Measurements from ENCODE around the gene FAM50B.

Gene FAM50B

DNA sequence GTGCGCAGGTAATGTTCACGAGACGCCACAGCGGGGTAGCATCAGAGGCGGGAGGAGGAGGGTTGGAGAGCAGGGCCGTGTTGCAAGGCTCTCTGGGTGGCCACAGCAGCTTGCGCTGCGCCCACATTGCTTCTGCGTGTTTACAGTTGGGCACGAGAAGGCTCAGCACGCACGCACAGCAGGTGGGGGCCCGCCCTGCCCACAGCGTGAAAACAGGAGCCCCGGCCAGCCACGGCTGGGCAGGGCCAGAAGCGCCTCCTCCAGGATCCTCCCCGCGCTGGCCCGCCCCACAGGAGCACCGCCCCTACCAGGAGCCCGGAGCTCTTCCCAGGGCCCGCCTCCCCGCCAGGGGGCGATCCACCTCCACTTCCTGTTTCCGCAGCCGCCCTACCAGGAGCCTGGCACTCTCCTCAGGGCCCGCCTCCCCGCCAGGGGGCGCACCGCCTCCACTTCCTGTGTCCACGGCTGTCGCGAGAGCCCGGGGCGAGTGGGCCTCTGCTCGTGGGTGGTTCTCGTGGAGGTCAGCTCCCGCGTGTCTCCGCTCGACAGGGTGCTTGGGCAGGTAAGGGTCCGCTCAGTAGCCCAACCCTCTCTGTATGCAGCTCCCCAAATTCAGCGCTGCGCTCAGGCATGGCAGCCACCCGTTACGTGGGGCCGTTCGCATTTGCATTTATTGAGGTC is at the start of gene FAM50B:
TSS of gene FAM50B (plus strand) at position 449 of the 681 bp plus-strand sequence. CDS start 439 bp downstream, outside the sequence.
- DNase-seq = no peak

DNA sequence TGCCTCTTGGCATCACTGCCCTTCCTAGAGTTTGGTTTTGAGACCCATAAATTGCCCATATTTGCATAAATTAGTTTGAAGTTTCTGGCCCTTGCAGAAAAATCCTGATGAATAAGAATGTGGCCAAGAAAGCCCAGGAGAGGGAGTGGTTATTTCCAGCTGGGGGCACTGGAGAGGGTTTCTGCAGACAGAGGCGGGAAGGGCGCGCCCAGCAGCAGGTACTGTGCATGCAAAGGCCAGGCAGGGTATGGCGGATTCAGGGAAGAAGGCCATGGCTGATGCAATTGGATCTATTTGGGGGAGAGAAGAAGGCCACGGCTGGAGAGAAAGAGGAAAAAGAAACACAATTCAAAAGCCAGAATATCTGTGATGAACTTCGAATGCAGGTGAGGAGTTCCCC is 49.5 kb upstream of the FAM50B start:
- no peak for DNase-seq

GRCh38 chr6:3800850-3801591 is 48.2 kb upstream of the FAM50B start:
- no peak for DNase-seq

DNA sequence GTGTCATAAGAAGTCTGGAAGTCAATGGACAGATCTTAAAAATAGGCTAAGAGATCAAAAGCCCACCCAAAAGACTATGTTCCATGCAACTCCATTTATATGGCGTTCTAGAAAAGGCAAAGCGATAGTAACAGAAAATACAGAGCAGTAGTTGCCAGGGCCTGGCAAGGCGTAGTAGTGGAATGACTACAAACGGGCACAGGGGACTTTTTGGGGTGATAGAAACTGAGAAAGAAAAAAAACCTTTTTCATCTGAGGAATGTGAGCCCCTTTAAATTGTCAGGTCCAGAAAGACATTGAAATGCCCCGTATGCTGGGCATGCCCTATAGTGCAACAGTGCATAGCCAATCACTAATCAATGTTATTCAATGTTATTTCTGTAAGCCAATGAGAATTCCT is 47.2 kb upstream of the FAM50B start:
- DNase-seq = no peak

DNA sequence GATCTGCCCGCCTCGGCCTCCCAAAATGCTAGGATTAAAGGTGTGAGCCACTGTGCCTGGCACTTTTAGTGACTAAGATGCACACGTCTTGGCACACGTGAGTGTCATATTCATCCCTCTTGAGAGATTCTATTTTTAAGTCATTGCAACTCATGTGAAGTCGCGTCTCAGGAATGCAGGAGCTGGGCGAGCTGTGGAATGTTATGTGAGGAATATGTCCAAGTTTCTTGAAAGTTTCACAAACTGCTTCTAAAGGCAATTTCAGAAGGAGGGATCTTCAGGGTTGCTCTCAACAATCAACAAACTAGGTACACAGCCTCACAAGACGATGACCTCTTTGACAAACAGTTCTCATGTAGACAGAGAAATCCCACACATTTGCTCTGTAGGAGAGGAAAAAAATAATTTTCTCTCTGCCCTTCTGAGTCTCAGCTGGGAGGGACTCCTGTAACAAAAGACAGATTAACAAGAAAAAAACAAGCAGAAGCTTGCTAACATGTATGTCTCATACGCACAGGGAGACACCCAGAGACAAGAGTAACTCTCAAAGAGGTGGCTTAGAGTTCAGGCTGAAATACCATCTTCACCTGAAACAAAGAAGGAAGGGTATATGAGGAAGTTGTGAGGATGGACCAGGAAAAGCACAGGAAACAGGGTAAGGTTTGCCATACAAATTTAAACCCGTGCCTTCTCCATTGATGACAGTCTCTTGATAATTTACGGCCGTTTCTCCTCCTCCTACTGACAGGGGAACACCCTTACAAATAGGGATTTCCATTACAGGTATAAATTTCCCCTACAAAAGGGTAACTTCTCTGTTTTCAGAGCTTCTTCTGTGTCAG is 45.3 kb upstream of the FAM50B start:
- no peak for DNase-seq

DNA sequence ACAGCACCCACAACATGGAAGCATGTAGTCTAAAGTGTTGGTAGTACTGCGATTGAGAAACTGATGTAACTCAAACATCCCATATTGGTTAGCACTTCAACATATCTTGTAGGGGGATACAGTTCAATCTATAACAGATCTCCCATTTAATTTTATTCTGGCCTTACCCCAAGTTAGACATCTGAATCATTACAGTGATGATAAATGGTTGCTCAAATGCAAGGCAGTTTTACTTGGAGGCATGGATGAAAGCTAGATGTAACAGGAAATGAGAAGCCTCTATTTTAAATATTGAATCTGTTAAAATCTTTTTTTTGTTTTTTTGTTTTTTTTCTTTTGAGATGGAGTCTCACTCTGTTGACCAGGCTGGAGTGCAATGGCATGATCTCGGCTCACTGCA is 44.2 kb upstream of the FAM50B start:
- no peak for DNase-seq

- no peak for DNase-seq
Observed at GRCh38 chr6:3805448-3806123, 43.6 kb upstream of the FAM50B start.

DNA sequence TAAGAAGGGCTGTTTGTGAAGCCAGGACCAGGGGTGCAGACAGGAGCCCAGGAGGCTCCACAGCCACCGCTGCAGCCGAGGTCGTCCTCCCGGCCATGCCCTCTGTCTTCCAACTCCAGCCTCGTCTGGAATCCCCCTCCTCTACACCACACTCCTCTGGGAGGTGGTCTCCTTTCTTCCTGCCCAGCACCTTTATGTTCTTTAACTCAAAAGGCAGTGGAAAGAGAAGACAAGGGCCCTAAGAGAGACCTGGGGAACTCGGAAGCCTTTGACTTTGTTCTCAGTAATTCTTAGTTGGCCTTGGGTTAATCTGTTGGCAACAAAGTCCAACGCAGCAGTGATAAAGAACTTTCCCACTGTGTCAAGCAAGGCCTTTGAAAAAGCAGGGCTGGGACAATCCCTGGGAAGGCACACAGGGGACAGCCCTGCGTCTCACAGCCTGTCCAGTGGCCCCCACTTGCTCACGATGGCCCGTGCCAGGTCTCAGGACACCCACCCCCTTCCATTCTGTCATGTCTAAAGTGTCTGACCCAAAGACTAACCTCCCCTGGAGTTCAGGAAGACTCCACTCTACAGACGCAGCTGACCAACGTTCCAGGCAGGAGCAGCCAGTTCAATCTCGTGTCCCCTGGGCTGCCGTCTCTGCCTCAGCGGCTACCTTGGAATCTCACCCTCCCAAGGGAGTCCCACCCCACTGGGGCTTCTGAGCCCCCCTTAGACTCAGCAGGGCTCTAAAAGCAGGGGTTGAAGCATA is 42.8 kb upstream of the FAM50B start:
- no peak for DNase-seq

- no peak for DNase-seq
Observed at GRCh38 chr6:3808199-3808598, 41.0 kb upstream of the FAM50B start.

DNA sequence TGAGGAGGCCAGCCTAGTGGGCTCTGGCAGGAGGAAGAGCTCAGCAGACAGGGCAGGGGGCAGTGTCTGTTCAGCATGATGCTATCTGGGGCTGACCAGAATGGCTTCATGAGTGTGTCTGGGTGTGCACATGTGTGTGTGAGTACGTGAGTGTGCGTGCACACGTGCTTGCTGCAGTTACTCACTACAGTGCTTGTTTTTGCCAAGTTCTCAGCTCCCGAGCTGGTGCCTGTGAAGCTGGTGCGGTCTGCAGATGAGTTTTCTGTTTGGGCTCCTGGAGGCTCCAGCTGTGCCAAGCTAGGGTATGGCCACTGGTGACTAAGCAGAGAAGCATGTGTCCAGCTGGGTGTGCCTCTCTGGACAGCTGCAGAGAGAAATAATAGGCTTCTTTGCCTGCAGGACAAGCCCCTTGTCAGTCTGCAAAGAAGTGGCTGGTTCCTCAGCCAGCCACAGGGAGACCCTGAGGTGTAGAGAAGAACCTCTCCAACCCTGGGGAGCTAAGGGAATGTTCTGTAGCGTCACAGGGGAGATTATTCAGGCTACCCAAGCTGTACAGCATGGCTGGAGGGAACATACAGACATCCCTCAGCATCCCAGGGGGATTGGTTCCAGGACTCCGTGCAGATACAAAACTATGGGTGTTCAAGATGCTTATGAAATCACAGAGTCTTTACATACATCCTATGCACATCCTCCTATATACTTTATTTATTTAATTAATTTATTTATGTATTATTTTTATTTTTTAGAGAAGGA is 40.2 kb upstream of the FAM50B start:
- no peak for DNase-seq

DNA sequence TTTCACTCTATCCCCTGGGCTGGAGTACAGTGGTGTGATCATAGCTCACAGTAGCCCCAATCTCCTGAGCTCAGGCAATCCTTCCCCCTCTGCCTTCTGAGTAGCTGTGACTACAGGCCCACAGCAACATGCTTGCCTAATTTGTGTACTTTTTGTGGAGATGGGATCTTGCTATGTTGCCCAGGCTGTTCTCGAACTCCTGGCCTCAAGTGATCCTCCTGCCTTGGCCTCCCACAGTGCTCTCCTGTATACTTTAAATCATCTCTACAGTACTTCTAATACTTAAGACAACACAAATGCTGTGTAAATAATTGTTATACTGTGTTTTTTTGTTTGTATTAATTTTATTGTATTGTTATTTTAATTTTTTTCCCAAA is 39.7 kb upstream of the FAM50B start:
- no peak for DNase-seq

DNA sequence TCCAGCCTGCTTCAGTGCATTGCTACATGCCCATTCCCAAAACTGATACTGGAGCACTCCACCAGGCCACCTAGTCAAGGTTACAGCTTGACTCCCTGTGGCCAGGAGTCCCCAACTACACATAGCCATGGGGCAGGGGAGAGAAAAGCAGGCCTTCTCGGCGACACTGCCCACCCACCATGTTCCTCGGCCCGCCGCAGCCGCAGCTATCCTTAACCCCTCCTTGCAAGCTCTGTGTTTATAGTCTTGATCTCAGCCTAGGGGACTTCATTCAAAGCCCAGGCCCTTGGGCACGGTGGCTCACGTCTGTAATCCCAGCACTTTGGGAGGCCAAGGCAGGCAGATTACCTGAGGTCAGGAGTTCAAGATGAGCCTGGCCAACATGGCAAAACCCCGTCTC is 39.2 kb upstream of the FAM50B start:
- no peak for DNase-seq

DNA sequence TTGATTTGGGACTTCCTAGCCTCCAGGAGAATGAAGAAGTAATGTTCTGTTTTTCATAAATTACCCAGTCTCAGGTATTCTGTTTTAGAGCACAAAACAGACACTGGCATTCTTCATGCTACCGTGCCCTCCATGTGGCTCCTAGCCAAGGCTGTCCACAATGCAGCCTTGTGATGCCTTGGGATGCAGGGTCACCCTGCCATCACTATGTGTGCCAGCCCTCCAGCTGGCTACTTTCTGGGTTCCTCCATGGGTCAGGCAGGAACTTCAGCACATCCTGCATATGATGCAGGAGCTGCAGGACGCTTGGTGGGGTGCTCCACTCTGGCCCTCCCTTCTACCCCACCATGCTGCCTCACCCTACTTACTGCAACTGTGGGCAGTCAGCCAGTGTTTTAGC is 38.0 kb upstream of the FAM50B start:
- DNase-seq = no peak

DNA sequence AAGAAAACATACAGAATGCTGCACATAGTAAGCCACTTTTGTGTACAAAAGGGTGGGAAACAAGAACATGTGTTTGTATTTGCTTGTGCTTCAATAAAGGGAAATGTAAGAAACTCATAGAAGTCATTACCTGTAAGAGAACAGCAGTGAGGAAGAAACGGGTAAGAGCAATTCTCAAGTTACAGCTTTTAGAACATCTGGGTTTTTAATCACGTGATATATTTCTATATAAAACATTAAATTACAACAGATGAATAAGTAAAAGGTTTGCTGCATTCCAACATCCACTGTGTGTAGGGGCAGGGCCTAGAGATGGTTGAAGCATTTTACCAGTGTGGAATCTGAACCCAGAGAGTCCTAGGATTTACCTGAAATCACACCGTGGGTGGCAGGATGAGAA is 36.6 kb upstream of the FAM50B start:
- DNase-seq = no peak

- no peak for DNase-seq
Observed at GRCh38 chr6:3813150-3813780, 35.9 kb upstream of the FAM50B start.

DNA sequence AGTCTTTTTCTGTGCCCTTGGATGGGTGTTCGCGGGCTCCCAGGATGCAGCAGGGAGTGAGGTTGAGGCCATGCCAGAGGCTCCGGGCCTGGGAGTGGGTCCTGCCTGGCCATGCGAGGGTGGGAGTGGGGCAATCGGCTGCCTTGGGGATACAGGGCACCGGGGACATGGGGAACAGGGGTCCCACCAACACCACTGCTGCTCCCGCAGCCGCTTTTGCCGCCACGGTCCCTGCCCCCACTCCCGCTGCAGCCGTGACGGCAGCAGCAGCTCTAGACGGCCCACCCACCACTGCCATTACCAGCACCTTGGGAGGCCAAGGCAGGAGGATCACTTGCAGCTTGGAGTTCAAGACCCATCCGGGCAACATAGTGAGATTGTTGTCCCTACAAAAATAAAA is 35.3 kb upstream of the FAM50B start:
- no peak for DNase-seq

GRCh38 chr6:3814539-3814938 is 34.6 kb upstream of the FAM50B start:
- DNase-seq = no peak

GRCh38 chr6:3816251-3816650 is 32.9 kb upstream of the FAM50B start:
- DNase-seq = no peak

DNA sequence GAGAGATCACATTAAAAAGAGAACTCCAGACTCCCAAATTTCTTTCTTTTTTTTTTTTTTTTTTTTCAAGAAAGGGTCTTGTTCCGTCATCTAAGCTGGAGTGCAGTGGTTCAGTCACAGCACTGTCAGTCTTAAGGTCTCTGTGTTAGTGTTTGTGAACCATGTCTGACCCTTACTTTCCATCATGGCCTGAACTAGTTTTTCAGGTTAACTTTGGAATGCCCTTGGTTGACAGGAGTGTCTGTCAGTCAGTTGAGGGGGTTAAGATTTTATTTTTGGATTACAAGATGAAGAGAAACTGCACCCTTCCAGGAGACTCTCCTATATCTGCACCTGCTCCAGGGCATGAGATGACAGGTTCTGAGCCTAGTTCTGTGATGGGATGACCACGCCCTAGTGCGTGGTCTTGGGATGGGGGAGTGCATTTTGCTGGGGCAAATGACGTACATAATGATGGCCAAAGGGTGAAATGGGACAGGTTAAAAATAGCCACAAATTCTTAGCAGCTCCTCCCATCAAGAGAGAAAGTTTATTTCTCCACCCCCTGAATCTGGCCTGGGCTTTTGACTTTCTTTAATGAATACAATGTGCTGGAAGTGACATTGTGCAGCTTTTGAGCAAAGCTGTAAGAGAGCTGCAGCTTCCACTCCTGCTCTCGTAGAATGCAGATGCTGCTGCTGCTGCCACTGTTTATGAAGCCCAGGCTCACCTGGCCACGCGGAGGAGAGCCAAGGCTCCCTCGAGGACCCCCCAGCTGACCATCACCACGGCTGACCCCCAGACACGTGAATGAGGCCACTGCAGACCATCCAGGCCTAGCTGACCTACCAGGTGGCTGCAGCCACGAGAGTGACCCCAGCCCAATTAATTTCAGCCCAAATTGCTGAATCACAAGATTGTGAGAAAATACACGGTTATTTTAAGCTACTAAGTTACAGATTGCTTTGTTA is 29.7 kb upstream of the FAM50B start:
- no peak for DNase-seq

GRCh38 chr6:3820563-3820962 is 28.6 kb upstream of the FAM50B start:
- no peak for DNase-seq

Data from DMS153 (cell line).